ENCODE measurements around the gene MRC2.

MRC2 gene

GRCh38 chr17:62614142-62614541, 13.3 kb upstream of the MRC2 start:
- DNase-seq (ENCODE audit: low spot score) = no peak

- DNase-seq (ENCODE audit: low spot score) = no peak
Measured at GRCh38 chr17:62615503-62615902, 12.0 kb upstream of the MRC2 start.

GRCh38 chr17:62616993-62617893, 10.2 kb upstream of the MRC2 start:
- DNase-seq (ENCODE audit: low spot score) = no peak

- no peak for DNase-seq (ENCODE audit: low spot score)
Measured at GRCh38 chr17:62617894-62618472, 9.5 kb upstream of the MRC2 start.

GRCh38 chr17:62618647-62619416, 8.6 kb upstream of the MRC2 start:
- no peak for DNase-seq (ENCODE audit: low spot score)

- no peak for DNase-seq (ENCODE audit: low spot score)
Measured at GRCh38 chr17:62619417-62620155, 7.9 kb upstream of the MRC2 start.

- DNase-seq (ENCODE audit: low spot score) = no peak
Measured at GRCh38 chr17:62621223-62621622, 6.2 kb upstream of the MRC2 start.

- DNase-seq (ENCODE audit: low spot score) = no peak
Measured at GRCh38 chr17:62625184-62625869, 2.1 kb upstream of the MRC2 start.

- DNase-seq (ENCODE audit: low spot score) = no peak
Measured at GRCh38 chr17:62625870-62626200, 1.6 kb upstream of the MRC2 start.

- DNase-seq (ENCODE audit: low spot score) = no peak
Measured at GRCh38 chr17:62626719-62627218, 701 bp upstream of the MRC2 start.

- DNase-seq (ENCODE audit: low spot score) = no peak
Measured at GRCh38 chr17:62627904-62628633, 599 bp downstream of the MRC2 start.

GRCh38 chr17:62628831-62629555, 1.5 kb downstream of the MRC2 start:
- no peak for DNase-seq (ENCODE audit: low spot score)

GRCh38 chr17:62629556-62630364, 2.3 kb downstream of the MRC2 start:
- DNase-seq (ENCODE audit: low spot score) = no peak

- DNase-seq (ENCODE audit: low spot score) = no peak
Measured at GRCh38 chr17:62630365-62631085, 3.1 kb downstream of the MRC2 start.

GRCh38 chr17:62631086-62631935, 3.8 kb downstream of the MRC2 start:
- no peak for DNase-seq (ENCODE audit: low spot score)

- no peak for DNase-seq (ENCODE audit: low spot score)
Measured at GRCh38 chr17:62631936-62632924, 4.8 kb downstream of the MRC2 start.

Measured in CD4-positive, alpha-beta T cell treated with Interleukin-6 at 100 ng/mL for 8 hours (primary cell).